ENCODE data around the gene IGF2R.

IGF2R gene

DNA sequence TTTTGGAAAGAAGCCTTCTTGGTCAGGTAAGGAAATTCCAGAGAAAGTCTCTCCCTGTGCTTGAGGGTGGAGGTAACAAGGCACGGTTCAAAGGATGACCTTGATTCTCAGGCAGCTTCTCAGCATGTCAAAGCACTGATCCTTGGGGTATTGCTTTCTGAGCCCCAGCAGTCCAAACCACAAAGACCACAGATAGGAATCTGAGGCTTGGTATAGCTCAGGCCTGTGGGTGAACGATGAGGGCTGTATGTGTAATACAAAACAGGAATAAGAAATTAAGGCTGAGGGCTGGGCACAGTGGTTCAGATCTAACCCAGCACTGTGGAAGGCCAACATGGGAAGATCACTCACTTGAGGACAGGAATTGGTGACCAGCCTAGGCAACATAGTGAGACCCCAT, 82.5 kb downstream of the IGF2R start:
- Histone ChIP-seq H3K9ac (no peak overlapping the region), H4K20me1 (peaks cover 76% of the 10 kb centered on the region), H3K4me2 (0 out of 2 replicates have a peak overlapping the region, but pooled peaks have one; percentile 6), H3K27ac (no peak overlapping the region), H3K4me3 (no peak overlapping the region), H3K36me3 (peaks cover 100% of the 10 kb centered on the region), H3K4me1 (peaks cover 15% of the 10 kb centered on the region), H3K9me3 (0 out of 2 replicates have a peak, but pooled peaks cover 5% of the 10 kb centered on the region), H3K27me3 (no peaks in the 10 kb centered on the region)
- TF ChIP-seq Cebpa-rat (IDR thresholded peaks at IDR 0.05): no peak

- no peak overlapping the region for H3K4me2 ChIP-seq
- H3K27me3 ChIP-seq: no peaks in the 10 kb centered on the region
- H3K4me1 ChIP-seq: peaks cover 15% of the 10 kb centered on the region
- H3K9ac ChIP-seq: no peak overlapping the region
- no peak overlapping the region for H3K4me3 ChIP-seq
- H3K9me3 ChIP-seq: 0 out of 2 replicates have a peak, but pooled peaks cover 5% of the 10 kb centered on the region
- H3K27ac ChIP-seq: no peak overlapping the region
- TF ChIP-seq Cebpa-rat (IDR thresholded peaks at IDR 0.05): no peak
- H4K20me1 ChIP-seq: peaks cover 74% of the 10 kb centered on the region
- peaks cover 99% of the 10 kb centered on the region for H3K36me3 ChIP-seq
These were observed 85.4 kb downstream of the IGF2R start for GRCh38 chr6:160054271-160054670.

- TF ChIP-seq Cebpa-rat (IDR thresholded peaks at IDR 0.05): no peak
- Histone ChIP-seq H3K9ac (no peak overlapping the region), H3K4me1 (peaks cover 15% of the 10 kb centered on the region), H3K9me3 (0 out of 2 replicates have a peak, but pooled peaks cover 5% of the 10 kb centered on the region), H3K4me3 (no peak overlapping the region), H4K20me1 (peaks cover 74% of the 10 kb centered on the region), H3K27me3 (no peaks in the 10 kb centered on the region), H3K4me2 (no peak overlapping the region), H3K36me3 (peaks cover 99% of the 10 kb centered on the region), H3K27ac (no peak overlapping the region)
These were observed 86.0 kb downstream of the IGF2R start for GRCh38 chr6:160054913-160055312.

DNA sequence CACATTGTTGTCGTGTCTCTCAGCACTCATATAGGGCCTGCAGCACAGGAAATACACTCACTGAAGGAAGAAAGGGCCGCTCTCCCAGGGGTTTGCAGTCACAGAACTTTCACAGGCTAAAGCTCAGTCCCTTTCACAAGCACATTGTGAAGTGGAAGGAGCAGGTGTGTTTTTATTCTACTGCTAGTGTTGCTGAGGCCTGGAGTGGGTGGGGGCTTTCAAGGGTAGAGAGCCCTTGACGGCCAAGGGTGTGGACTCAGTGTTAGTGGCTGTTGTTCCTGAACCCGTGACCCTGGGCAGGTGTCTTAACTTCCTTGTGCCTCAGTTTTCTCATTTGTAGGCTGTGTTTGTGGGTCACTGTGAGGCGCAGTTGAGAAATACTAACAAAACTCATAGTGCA, 86.5 kb downstream of the IGF2R start:
- Histone ChIP-seq H3K36me3 (peaks cover 99% of the 10 kb centered on the region), H4K20me1 (peaks cover 74% of the 10 kb centered on the region), H3K9me3 (0 out of 2 replicates have a peak, but pooled peaks cover 5% of the 10 kb centered on the region), H3K9ac (no peak overlapping the region), H3K27ac (no peak overlapping the region), H3K4me2 (no peak overlapping the region), H3K4me1 (peaks cover 14% of the 10 kb centered on the region), H3K4me3 (no peak overlapping the region), H3K27me3 (no peaks in the 10 kb centered on the region)
- TF ChIP-seq Cebpa-rat (IDR thresholded peaks at IDR 0.05): no peak

DNA sequence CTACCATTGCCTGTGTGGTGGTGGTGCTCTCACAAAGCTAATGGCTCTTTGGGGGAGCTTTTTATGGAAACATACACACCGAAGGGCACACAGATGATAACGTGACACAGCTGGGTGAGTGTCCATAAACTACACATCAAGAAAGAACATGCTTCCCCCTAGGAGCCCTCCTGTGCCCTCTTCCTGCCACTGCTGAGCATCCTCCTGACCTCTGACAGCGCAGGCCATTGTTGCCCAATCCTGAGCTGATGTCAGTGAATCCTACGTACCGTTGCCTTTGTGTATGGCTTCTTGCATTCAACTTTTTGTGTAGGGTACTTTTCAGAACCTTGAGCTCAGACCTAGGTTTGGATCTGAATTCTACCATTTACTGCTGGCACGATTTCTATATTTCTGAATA, 86.9 kb downstream of the IGF2R start:
- no peak overlapping the region for H3K4me3 ChIP-seq
- no peak overlapping the region for H3K4me2 ChIP-seq
- H3K9ac ChIP-seq: no peak overlapping the region
- no peaks in the 10 kb centered on the region for H3K27me3 ChIP-seq
- 0 out of 2 replicates have a peak, but pooled peaks cover 5% of the 10 kb centered on the region for H3K9me3 ChIP-seq
- H4K20me1 ChIP-seq: peaks cover 73% of the 10 kb centered on the region
- H3K36me3 ChIP-seq: peaks cover 99% of the 10 kb centered on the region
- TF ChIP-seq Cebpa-rat (IDR thresholded peaks at IDR 0.05): no peak
- H3K4me1 ChIP-seq: peaks cover 9% of the 10 kb centered on the region
- H3K27ac ChIP-seq: no peak overlapping the region

- H3K4me1 ChIP-seq: no peaks in the 10 kb centered on the region
- no peak overlapping the region for H3K4me2 ChIP-seq
- H3K9me3 ChIP-seq: no peaks in the 10 kb centered on the region
- peaks cover 99% of the 10 kb centered on the region for H3K36me3 ChIP-seq
- no peak overlapping the region for H3K4me3 ChIP-seq
- no peak for TF ChIP-seq Cebpa-rat (IDR thresholded peaks at IDR 0.05)
- H3K9ac ChIP-seq: no peak overlapping the region
- H4K20me1 ChIP-seq: peaks cover 70% of the 10 kb centered on the region
- H3K27me3 ChIP-seq: no peaks in the 10 kb centered on the region
- no peak overlapping the region for H3K27ac ChIP-seq
These were observed 88.2 kb downstream of the IGF2R start for GRCh38 chr6:160057080-160057479.

- no peak for TF ChIP-seq Cebpa-rat (IDR thresholded peaks at IDR 0.05)
- peaks cover 99% of the 10 kb centered on the region for H3K36me3 ChIP-seq
These were observed 89.8 kb downstream of the IGF2R start for GRCh38 chr6:160058603-160059215.

DNA sequence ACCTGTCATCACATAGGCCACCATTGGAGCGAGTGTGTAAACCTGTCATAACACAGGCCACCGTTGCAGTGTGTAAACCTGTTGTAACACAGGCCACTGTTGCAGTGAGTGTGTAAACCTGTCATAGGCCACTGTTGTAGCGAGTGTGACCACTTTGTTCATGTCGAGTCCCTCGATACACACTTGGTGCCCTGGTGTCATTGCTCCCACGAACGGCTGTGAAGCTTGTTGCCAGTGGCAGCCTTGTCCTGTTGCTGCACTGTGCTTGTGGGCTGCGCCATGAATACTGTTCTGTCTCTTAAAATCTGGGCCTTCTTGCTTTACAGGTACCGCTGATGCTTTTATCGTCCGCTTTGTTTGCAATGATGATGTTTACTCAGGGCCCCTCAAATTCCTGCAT, 91.3 kb downstream of the IGF2R start:
- Histone ChIP-seq H3K27ac (no peak overlapping the region), H3K9me3 (no peaks in the 10 kb centered on the region), H3K9ac (no peak overlapping the region), H3K4me2 (no peak overlapping the region), H3K4me1 (peaks cover 7% of the 10 kb centered on the region), H4K20me1 (peaks cover 81% of the 10 kb centered on the region), H3K27me3 (no peaks in the 10 kb centered on the region), H3K36me3 (peaks cover 99% of the 10 kb centered on the region), H3K4me3 (no peak overlapping the region)
- no peak for TF ChIP-seq Cebpa-rat (IDR thresholded peaks at IDR 0.05)

More at GRCh38 chr6:160058603-160059215, 89.8 kb downstream of the IGF2R start:
- Histone ChIP-seq H3K4me1 (no peaks in the 10 kb centered on the region), H3K9ac (no peak overlapping the region), H4K20me1 (peaks cover 81% of the 10 kb centered on the region), H3K9me3 (no peaks in the 10 kb centered on the region), H3K4me3 (no peak overlapping the region), H3K27ac (no peak overlapping the region), H3K4me2 (no peak overlapping the region), H3K27me3 (no peaks in the 10 kb centered on the region)

GRCh38 chr6:160060920-160061447, 92.1 kb downstream of the IGF2R start:
- TF ChIP-seq Cebpa-rat (IDR thresholded peaks at IDR 0.05): no peak
- Histone ChIP-seq H3K9ac (no peak overlapping the region), H3K4me1 (peaks cover 8% of the 10 kb centered on the region), H3K27me3 (no peaks in the 10 kb centered on the region), H3K4me3 (no peak overlapping the region), H3K27ac (no peak overlapping the region), H3K9me3 (no peaks in the 10 kb centered on the region), H3K4me2 (no peak overlapping the region), H4K20me1 (peaks cover 78% of the 10 kb centered on the region), H3K36me3 (peaks cover 95% of the 10 kb centered on the region)

DNA sequence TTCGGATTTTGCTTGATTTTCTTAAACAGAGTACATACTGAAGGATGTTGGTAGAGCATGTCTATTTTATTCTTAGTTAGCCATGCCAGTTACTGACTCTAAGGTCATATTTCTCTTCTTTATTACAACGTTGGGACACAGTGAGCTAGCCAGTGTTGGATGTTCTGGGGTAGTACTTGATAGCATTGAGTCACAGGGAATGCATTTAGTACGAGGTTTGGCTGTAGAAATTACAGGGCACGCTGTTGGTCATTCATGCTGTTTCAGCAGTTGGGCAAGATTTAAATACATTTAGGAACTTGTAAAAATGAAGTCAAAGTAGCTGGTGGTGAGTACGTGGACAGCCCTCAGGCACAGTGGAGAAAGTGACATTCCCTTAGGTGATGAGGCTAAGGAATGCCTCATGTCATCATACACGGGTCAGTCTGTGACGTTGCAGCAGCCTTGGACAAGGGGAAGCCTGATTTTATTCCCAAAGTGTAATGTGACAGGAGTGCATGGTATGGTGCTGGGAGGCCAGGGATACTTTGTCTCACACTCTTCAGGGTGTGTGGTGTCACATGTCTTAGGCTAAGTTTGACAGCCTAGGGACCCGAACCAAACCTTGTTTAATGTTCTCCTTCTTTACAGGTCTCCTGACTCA, 95.0 kb downstream of the IGF2R start:
- Histone ChIP-seq H3K9me3 (no peaks in the 10 kb centered on the region), H3K36me3 (peaks cover 96% of the 10 kb centered on the region), H3K4me2 (no peak overlapping the region), H3K27me3 (no peaks in the 10 kb centered on the region), H4K20me1 (peaks cover 87% of the 10 kb centered on the region), H3K4me3 (no peak overlapping the region), H3K4me1 (peaks cover 16% of the 10 kb centered on the region), H3K9ac (no peak overlapping the region), H3K27ac (no peak overlapping the region)
- TF ChIP-seq Cebpa-rat (IDR thresholded peaks at IDR 0.05): no peak

All from BLaER1 (cell line).